Hematopoietic multipotent progenitor cell treated with erythropoietin and hydrocortisone succinate and interleukin-3 and kit ligand, for 6 days (in vitro differentiated cells): Measurements from ENCODE around the gene IER3.
"Not testable (repeated sequence)": the region's sequence is repeated elsewhere in the genome, so short reads cannot be mapped to it uniquely, and the experiment has no call there.

Experiments
- DNase-seq: peaks from one replicate; pipeline ENCODE4 v3.0.0-alpha.2; 2015

The IER3 gene

DNA sequence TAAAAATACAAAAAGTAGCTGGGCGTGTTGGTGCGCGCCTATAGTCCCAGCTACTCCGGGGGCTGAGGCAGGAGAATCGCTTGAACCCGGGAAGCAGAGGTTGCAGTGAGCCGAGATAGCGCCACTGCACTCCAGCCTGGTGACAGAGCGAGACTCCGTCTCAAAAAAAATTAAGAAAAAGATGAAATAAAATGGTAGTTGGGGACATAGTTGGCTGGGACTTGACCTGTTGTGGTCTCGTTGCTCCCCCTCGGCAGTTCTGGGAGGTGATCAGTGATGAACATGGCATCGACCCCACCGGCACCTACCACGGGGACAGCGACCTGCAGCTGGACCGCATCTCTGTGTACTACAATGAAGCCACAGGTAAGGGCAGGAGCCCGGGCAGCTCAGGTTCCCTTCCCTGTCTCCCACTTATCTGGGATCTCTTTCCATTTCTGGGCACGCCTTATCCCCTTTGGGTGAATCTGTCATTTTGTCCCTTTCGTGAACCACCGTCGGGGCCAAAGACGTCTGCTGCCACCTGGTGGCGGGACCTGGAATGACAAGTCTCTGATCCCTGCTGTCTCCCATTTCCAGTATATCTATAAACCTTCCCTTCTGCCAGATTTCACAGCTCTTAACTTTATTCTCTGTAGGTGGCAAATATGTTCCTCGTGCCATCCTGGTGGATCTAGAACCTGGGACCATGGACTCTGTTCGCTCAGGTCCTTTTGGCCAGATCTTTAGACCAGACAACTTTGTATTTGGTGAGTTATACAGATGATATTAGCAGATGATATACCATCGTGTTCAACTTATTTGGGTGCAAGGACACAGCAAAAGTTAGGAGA lies 21.9 kb downstream of the IER3 start:
- DNase-seq = peak; percentile 88

DNA sequence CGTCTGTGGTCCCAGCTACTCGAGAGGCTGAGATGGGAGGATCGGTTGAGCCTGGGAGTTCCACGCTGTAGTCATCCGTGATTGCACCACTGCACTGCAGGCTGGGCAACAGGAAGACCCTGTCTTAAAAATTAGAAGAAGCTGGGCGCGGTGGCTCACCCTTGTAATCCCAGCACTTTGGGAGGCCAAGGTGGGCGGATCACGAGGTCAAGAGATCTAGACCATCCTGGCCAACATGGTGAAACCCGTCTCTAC lies 22.4 kb downstream of the IER3 start:
- not testable (repeated sequence) for DNase-seq

DNA sequence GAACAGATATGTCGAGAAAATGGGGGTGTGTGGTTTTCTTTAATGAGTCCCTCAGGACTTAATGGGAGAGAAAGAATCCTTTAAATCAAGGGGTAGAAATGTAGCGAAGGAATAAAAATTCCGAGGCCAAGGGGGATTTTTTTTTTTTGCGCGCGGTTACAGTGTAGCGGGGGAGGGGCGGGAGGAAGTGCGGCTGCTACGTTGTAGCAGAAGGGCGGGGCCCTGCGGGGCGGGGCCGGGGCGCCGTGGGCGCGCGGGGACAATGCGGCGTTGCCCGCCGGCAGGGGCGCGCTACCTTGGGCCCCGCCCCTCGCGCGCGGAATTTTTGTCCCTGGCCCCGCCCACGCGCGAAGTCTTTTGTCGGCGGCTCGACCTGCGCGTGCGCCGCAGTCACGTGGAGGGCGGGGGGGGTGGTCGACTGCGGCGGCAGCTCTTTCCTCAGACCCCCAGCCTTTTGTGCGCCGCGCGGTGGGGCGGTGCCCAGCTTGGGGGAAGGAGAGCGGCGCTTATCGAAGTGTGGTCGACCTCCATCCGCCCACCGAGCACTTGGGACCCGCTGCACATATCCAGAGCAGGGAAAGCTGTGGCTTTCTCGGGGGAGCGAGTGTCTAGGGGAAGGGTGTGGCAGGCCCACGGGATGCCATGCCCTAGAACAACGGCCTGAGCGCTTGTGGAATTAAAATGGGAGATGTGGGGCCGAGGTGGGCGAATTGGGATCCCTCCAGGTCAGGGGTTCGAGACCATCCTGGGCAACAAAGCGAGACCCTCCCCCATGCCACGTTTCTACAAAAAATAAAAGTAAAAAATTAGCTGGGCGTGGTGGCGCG lies 22.9 kb downstream of the IER3 start:
- DNase-seq = peak; percentile 95

DNA sequence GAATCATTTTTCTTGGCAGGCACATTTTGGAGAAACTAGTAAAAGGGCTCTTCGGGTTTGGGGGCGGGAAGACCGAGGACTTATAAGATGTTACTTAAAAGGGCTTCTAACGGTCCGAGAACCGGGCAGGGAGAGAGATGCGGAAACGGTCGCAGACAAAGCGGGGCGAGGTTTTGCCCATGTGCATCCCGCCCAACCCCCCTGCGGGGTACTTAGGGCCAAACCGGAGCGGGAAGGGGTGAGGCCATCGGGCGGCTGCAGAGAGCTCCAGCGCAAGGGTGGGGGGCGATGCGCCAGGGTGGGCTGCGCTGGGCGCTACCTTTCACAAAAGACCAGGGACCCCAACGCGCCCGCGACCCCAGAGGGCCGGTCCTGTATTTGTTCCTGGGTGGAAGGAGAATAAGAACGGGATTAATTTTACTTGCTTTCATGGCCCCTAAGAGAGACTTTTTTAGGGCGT lies 23.6 kb downstream of the IER3 start:
- DNase-seq = peak; percentile 91

DNA sequence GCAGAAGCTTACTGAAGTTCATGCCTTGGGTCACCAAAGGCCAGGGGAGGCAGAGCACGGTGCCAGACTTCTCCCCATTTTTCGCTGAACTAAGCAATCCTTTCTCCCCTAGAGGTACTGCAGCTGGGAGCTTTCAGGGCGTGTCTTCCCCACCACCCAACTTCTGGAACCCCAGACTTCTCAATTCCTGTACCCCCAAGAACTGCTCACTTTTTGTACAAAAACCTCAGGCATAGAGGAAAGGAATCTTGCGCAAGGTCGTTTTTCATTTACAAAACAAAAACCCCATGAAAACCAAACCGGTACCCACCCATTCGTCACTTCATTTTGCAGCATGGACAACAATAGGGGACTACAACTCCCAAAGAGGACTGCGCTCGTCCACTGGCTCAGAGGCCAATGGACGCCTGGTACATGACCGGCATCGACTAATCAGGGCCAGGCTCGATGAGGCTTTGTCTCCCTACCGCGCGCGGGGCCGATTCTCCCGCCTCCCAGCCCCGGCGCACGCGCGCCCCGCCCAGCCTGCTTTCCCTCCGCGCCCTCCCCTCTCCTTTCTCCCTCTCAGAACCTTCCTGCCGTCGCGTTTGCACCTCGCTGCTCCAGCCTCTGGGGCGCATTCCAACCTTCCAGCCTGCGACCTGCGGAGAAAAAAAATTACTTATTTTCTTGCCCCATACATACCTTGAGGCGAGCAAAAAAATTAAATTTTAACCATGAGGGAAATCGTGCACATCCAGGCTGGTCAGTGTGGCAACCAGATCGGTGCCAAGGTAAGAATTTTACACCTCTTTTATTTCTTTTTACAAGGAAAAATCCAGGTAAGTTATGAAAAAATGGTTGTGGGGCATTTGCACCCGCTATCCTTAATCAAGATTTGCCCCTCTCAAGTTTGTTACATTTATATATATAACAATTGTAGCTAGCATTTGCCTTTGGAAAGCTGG lies 24.3 kb downstream of the IER3 start, which contains the start of gene TUBB:
Gene TUBB (plus strand): TSS at position 562 of the 947 bp plus-strand sequence. CDS start 155 bp downstream, at position 717.
- DNase-seq = peak; percentile 100

DNA sequence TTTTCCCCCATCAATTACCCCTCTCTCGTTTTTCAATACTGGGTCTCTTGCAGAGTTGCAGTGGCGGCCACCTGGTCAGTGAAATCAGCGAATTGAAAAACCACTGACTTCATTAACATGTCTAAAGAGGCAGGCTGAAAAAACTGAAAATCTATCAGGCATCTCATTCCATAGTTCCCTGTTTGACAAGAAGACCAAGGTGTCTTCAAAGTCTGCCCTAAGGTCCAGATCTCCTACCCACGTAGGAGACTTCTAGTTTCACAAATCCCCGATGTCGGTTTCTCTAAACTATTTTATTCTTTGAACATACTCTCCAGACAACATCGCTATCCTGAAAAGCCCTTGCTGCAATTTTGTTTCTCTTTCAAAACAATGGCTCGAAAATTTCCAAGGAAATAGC lies 25.0 kb downstream of the IER3 start:
- peak; percentile 38 for DNase-seq

DNA sequence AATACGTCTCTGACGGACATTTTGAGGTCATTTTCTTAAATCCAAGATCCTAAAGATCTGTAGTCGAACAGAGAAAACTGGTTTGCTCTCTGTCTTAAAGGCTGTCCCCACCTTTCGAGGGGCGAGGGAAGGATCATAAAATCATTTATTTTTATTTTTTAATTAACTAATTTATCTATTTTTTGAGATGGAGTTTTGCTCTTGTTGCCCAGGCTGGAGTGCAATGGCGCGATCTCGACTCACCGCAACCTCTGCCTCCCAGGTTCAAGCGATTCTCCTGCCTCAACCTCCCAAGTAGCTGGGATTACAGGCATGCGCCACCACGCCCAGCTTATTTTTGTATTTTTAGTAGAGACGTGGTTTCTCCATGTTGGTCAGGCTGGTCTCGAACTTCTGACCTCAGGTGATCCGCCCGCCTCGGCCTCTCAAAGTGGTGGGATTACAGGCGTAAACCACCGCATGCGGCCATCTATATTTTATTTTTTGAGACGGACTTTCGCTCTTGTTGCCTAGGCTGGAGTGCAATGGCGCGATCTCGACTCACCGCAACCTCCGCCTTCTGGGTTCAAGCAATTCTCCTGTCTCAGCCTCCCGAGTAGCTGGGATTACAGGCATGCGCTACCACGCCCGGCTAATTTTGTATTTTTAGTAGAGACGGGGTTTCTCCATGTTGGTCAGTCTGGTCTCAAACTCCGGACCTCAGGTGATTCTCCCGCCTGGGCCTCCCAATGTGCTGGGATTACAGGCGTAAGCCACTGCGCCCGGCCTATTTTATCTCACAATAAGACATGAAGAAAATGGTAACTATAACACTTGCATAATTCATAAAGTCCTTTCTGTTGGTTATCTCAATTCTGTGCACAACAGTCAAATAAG lies 26.3 kb downstream of the IER3 start:
- not testable (repeated sequence) for DNase-seq

DNA sequence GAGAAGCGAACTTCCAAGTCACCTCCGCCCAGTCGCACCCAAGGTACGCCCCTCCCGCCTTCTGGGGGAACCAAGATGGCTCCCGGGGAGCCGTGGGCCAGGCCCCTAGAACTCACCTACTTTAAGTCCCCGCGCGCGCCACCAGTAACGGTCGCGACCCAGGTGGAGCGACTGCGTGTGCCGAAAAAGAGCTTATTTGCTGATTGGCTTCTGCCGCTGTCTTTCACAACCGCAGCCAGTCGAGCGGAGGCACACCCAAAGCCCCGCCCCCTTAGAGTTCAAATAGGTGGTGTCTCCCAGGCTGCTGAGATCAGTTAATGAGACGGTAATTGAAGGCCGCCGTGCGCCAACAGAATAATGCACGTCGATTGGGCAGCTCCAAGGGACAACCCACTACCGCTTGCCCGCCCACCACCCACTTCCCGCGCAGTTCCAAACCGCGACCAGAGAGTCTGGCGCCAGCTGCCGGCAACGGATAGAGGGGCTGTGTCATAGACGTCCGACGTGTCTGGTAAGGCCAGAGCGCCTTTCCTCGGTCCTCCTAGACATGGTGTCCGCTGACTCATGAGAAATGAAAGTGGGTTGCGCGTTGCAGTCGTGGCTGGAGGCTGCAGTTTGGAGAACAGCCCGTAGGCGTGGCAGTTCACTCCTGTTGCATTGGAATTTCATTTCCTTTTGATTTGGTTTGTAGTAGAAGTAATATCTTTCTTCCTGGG lies 27.1 kb downstream of the IER3 start, which contains the start of gene MDC1:
Gene MDC1 (minus strand): TSS at position 153 of the 716 bp plus-strand sequence. CDS start 2,106 bp downstream, outside the sequence.
- DNase-seq = peak; percentile 100

DNA sequence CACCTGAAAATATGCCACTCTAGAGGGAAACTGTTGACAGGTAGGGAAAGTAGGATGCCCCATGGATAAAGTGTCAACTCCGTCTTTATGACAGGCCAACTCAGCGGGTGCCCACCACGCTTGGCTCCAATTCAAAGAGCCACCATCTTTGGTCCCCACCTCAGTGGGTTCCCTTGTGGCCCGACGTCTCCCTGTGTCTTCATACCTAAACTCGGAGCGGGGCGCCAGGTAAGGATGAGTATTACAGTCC lies 27.5 kb downstream of the IER3 start:
- no peak for DNase-seq

DNA sequence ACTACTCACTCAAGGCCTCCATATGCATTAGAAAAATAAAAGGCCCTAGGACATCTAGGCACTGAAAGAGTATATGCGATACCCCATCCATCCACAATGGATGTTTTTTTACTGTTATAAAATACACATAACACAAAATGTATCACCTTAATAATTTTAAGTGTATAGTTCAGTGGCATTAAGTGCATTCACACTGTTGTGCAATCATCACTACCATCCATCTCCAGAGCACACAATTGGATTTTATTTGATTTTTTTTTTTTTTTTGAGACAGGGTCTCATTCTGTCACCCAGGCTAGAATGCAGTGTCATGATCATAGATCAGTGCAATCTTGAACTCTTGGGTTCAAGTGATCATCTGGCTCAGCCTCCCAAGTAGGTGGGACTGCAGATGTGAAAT lies 30.1 kb downstream of the IER3 start:
- no peak for DNase-seq

DNA sequence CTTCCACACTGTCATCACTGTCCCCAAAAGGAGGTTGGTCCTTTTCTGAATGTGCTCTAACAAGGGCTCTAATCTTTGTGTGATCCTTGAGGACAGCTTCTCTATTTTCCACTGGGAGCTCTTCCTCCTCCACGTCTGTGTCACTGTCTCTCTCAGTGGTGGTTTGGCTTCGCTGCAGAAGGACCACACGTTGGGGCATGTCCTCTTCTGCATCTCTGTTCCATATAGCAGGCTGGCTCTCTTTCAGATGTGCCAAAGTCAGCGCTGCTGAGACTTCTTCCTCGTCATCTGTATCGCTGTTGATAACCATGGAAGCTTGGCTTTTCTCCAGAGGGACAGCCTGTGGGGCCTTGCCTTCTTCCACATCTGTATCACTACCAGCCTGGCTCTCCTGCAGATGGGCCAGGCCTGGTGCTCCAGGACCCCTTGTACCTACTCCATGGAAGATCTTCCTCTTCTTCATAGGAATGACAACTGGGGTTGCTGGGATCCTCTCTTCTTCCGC lies 31.9 kb downstream of the IER3 start:
- peak; percentile 75 for DNase-seq

DNA sequence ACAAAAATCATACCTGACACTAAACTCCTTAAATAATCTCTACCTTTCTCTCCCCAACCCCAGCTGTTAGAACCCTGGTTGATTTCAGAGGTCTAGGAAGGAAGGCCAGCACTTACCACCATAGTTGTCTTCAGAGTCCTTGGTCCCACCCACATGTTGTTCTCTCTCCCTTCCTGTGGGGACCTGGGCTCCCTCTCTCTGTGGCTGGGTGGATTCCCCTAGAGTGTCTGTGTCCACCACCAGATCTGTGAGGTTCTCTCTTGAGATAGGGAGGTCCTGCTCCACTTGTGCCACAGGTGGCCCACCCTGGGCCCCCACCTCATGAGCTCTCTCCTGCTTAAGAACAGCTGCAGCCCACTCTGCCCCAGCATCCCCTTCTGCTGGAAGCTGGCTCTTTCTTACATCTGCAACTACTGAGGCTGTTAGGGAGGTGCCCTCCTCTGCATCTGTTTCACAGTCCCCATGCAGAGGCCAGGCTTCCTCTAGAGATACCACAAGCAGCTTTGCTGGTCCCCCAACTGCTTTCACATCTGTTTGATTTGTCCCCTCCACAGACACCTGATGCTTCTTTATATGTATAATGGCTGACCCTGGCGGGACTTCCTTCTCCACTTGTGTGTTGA lies 32.5 kb downstream of the IER3 start:
- no peak for DNase-seq

DNA sequence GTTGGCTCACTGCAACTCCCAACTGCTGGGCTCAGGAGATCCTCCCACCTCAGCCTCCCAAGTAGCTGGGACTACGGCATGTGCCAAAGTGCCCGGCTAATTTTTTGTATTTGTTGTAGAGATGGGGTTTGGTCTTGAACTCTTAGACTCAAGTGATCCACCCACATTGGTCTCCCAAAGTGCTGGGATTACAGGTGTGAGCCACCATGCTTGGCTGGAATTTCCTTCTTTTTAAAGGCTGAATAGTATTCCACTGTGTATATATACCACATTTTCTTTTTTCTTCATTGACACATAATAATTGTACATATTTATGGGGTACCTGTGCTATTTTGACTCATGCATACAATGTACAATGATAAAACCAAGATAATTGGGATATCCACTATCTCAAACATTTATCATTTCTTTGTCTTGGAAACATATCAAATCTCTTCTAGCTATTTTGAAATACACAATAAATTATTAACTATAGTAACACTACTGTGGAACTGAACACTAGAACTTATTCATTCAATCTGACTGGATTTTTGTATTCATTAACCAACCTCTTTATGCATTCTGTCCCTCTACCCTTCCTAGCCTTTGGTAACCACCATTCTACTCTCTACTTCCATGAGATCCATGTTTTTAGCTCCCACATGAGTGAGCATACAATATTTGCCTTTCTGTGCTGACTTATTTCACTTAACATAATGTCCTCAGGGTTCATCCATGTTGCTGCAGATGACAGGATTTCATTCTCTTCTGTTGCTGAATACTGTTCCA lies 35.1 kb downstream of the IER3 start:
- no peak for DNase-seq

DNA sequence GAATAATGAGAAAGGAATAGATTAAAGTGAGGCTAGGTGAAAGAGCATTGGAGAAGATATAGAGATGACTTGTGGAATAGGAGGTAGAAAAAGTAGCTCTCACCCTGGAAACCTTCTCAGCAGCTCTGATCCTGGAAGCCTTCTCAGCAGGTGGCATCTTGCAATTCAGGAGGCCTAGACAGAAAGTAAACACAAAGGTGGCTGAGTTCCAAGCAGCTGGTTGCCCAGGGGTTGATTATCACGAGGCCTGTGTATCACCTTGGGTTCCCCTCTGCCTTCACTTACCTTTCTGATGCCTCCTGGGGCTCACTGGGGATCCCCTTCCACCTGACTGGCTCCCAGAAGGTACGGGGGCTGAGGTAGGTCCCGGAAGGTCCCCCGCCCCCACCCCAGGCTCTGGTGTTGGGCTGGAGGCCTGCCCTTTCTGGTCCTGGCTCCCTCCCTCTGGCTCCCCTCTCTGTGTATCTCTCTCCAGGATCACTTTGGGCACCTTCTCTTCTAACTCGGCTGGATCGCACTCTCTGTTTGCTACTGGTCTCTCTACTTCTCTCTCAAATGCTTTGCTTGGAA lies 37.0 kb downstream of the IER3 start:
- DNase-seq = no peak

DNA sequence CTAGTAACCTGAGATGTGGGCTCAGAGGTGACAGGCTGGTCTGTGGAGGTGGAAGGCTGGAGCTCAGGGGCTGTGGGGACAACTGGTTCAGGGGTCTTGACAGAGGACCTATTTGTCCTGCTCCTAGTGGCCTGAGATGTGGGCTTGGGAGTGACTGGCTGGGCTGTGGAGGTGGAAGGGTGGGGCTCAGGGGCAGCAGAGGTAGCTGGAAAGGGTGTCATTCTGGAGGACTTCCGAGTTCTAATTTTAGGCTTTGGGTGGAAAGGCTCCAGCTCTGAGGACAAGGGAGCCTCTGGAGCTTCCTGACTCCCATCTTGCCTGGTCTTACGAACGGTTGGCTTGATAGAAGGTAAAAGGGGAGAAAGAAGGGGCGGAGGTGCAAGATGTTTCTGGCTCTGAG lies 38.7 kb downstream of the IER3 start:
- DNase-seq = no peak

DNA sequence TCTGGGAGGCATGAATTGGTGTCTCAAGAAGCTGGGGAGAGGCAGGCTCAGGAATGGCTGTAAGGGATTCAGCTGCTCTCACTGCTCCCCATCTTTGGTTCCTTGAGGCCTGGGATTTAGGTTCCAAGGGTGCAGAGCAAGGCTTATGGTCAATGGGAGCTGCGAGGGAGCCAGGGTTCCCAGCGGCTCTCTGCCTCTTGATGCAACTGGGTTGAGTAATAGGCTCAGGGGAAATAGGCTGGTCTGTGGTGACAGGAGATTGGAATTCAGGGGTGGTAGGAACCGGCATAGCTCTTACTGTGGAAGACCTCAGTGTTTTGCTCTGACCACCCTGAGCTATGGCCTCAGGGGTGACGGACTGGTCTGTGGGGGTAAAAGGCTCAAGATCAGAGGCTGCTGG lies 40.5 kb downstream of the IER3 start:
- DNase-seq = no peak

DNA sequence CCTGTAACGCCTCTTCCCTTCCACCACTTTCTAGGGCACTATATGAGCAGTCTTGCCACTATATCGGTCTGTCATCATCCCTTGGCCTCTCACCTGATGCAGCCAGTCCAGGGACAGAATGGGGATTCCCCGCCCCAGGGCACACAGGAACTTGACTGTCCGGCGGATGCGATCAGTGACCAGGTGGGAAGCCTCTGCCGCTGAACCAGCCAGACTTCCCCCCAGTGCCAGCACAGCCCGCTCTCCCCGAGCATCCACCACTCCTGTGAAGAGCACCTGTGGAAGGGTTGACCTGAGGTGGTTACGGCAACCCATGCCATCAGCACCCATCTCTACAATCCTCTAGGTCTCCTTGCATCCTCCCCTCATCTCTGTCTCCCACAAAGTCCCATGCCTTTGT lies 41.3 kb downstream of the IER3 start:
- no peak for DNase-seq

DNA sequence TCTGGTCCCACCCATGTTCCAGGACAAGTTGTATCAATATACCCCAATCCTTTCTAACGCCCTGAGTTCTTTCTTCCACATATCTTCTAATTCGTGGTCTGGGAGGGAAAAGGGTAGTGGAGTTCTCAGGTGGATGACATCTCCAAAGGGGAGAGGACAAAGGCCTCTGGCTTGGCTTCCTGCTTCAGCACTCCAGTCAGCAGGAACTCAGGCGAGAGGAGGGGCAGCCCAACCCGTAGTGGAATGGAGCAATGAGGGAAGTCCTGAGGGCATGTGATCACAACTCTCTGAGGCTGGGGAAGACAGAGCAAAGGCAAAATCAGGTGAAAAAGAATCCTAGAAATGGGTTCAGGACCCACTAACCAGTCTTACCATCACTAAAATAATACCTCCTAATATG lies 44.0 kb downstream of the IER3 start:
- DNase-seq = no peak

DNA sequence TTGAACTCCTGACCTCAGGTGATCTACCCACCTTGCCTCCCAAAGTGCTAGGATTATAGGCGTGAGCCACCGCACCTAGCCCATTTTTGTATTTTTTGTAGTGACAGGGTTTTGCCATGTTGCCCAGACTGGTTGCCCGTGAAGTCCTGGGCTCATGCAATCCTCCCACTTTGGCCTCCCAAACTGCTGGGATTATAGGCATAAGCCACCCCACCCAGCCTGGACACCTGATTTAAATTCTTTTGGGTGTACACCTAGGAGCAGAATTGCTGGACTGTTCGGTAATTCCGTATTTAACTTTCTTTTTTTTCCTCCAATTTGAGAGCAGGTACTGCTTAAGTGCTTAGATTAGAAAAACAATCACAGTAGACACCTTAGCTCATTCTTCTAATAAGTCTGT lies 47.9 kb downstream of the IER3 start:
- no peak for DNase-seq
